Measurements from ENCODE around the gene ARR3.
"Not testable (repeated sequence)": the region's sequence is repeated elsewhere in the genome, so short reads cannot be mapped to it uniquely, and the experiment has no call there.

The ARR3 gene

DNA sequence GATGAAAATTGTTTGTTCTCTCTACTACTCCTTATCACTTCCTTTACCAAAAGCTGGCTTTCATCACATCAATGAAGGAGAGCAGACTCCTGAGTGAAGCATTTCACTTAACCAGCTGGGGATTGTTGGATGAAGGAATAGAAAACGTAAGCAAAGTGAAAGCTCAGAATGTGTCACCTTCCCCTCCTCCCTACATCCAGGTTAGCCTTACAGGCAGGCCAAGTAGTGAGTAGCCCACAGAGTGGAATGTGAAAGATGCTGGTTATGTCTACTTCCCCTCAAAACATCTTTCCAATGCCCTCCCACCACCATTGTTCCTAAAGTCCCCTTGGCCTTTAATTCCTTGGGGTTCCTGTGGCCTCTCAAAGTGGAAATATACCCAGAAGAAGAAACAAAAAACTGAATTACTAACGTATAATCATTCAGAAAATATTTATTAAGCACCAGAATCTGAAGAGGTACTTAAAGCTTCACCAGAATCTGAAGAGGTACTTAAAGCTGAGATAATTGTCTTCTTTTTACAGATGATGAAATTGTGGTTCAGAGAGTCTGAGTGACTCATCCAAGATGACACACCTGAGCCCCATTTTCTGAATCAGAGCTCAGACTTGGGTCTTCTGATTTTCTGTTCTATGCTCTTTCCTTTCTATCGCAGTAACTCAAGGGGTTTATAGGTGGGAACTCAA is 14.6 kb upstream of the ARR3 start:
- Histone ChIP-seq H3K27me3 (ENCODE audit: control insufficient read depth in 1 of 2, insufficient read depth in 2 of 2, low read length in 2 of 2) (no peaks in the 10 kb centered on the region), H3K4me1 (ENCODE audit: insufficient read depth, low read length) (no peaks in the 10 kb centered on the region), H3K27ac (ENCODE audit: low read depth, low read length) (no peak overlapping the region), H3K4me3 (ENCODE audit: low read depth in 1 of 2, low read length in 2 of 2) (no peak overlapping the region), H3K9ac (ENCODE audit: low read length) (no peak overlapping the region), H3K36me3 (ENCODE audit: insufficient read depth, low read length) (no peaks in the 10 kb centered on the region), H3K9me3 (ENCODE audit: low read length) (no peaks in the 10 kb centered on the region)

DNA sequence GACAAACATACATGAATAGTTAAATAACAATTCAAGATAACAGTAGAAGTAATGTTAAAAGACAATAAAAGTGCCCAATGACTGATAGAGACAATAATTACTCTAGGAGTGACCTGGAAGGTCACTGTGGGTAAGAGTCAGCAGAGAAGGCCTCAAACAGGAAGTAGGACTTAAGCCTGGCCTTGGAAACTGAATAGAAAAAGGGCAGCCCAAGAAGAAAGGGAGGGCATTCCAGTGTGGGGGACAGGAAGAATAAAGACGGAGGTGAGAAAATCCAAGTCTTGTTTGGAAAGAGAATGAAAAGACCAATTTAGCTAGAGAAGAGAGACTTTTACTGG is 14.1 kb upstream of the ARR3 start:
- no peaks in the 10 kb centered on the region for H3K27me3 ChIP-seq (ENCODE audit: control insufficient read depth in 1 of 2, insufficient read depth in 2 of 2, low read length in 2 of 2)
- H3K9me3 ChIP-seq (ENCODE audit: low read length), result no peaks in the 10 kb centered on the region
- H3K36me3 ChIP-seq (ENCODE audit: insufficient read depth, low read length), result no peaks in the 10 kb centered on the region
- H3K9ac ChIP-seq (ENCODE audit: low read length), result no peak overlapping the region
- no peaks in the 10 kb centered on the region for H3K4me1 ChIP-seq (ENCODE audit: insufficient read depth, low read length)
- H3K4me3 ChIP-seq (ENCODE audit: low read depth in 1 of 2, low read length in 2 of 2), result no peak overlapping the region
- no peak overlapping the region for H3K27ac ChIP-seq (ENCODE audit: low read depth, low read length)

- no peak overlapping the region for H3K27ac ChIP-seq (ENCODE audit: low read depth, low read length)
- H3K27me3 ChIP-seq (ENCODE audit: control insufficient read depth in 1 of 2, insufficient read depth in 2 of 2, low read length in 2 of 2), result no peaks in the 10 kb centered on the region
- no peaks in the 10 kb centered on the region for H3K36me3 ChIP-seq (ENCODE audit: insufficient read depth, low read length)
- H3K4me1 ChIP-seq (ENCODE audit: insufficient read depth, low read length), result no peaks in the 10 kb centered on the region
- no peaks in the 10 kb centered on the region for H3K9me3 ChIP-seq (ENCODE audit: low read length)
- no peak overlapping the region for H3K9ac ChIP-seq (ENCODE audit: low read length)
- no peak overlapping the region for H3K4me3 ChIP-seq (ENCODE audit: low read depth in 1 of 2, low read length in 2 of 2)
Observed at GRCh38 chrX:70254909-70255308, 13.2 kb upstream of the ARR3 start.

DNA sequence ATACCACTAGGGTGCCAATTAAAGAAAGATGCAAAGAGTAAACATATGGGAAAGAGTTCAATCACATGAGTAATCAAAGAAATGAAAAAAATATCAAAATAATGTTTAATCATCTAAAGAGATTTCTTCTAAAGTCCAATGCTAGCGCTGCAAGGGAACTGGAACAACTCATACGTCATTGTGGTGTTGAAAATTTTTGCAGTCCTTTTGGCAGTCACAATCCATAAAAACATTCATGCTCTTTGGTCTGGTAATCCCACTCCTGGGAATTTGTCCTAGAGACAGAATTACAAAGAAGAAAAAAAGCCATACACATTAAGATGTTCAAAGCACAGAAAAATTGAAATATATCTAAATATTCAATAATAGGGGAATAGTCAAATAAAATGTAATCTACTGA is 12.7 kb upstream of the ARR3 start:
- H3K4me1 ChIP-seq (ENCODE audit: insufficient read depth, low read length), result no peaks in the 10 kb centered on the region
- H3K9ac ChIP-seq (ENCODE audit: low read length), result no peak overlapping the region
- no peaks in the 10 kb centered on the region for H3K9me3 ChIP-seq (ENCODE audit: low read length)
- H3K36me3 ChIP-seq (ENCODE audit: insufficient read depth, low read length), result no peaks in the 10 kb centered on the region
- H3K27ac ChIP-seq (ENCODE audit: low read depth, low read length), result no peak overlapping the region
- H3K4me3 ChIP-seq (ENCODE audit: low read depth in 1 of 2, low read length in 2 of 2), result no peak overlapping the region
- H3K27me3 ChIP-seq (ENCODE audit: control insufficient read depth in 1 of 2, insufficient read depth in 2 of 2, low read length in 2 of 2), result no peaks in the 10 kb centered on the region

DNA sequence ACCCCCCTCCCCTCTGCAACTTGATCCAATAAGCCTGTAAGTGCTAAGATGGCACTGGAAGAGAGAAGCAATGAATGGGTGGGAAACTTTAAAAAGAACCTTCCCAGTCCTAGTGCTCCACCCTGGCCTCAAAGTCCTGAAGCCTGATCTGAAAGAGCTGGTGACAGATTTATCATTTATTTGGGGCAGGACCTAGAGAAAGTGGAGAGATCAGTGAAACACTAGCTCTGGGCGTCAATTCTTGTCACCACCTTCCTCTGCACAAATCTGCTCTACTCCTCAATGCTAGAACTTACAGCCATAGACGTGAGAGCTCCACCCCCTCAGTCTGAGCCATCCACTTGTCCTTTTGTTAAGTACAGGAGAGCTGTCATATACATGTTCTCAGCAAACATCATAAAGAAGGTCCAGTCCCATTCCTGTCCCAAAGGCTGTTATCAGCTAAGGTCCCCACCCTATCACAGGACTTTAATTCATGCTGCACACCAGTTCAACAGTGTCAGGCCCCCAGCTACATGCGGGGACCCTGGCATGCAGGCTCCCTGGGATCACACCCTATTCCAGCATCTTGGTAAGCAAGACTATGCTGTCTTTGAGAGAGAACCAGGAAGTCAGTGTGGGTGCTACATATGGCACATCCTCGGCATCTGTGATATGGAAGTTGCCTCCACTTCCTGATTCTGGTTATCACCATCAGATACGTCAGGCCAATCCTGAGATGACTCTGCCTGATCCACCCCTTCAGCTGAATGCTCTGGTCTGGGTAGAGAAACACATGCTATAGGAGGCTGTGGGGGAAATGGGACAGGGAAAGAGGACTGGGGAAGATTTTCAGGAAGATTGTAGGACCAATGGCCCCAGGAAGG is 10.5 kb upstream of the ARR3 start:
- Histone ChIP-seq H3K9ac (ENCODE audit: low read length) (no peak overlapping the region), H3K27me3 (ENCODE audit: control insufficient read depth in 1 of 2, insufficient read depth in 2 of 2, low read length in 2 of 2) (no peaks in the 10 kb centered on the region), H3K36me3 (ENCODE audit: insufficient read depth, low read length) (no peaks in the 10 kb centered on the region), H3K9me3 (ENCODE audit: low read length) (no peaks in the 10 kb centered on the region), H3K4me1 (ENCODE audit: insufficient read depth, low read length) (no peaks in the 10 kb centered on the region), H3K27ac (ENCODE audit: low read depth, low read length) (no peak overlapping the region), H3K4me3 (ENCODE audit: low read depth in 1 of 2, low read length in 2 of 2) (no peak overlapping the region)

DNA sequence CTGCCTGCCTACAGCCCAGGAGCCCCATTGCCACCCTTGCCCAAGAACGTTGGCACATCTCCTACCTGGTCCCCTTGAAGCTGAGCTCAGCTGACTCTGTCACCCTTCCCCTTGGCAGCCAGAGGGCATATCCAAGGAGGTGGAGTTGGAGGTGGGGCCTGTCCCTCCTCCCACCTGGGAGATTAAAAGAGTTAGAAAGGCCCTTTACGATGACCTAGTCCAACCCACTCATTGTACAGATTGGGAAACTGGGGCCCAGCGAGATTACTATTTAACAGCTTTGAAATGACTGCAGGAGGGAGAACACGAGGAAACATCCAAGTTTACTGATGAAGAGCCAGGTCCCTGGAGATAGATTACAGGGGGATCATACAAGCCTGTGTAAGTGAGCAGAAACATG is 8.0 kb upstream of the ARR3 start, which contains the start of gene P2RY4:
TSS of gene P2RY4 (minus strand) at position 101 of the 400 bp plus-strand sequence. CDS start 580 bp downstream, outside the sequence.
- no peaks in the 10 kb centered on the region for H3K36me3 ChIP-seq (ENCODE audit: insufficient read depth, low read length)
- no peak within 1 kb of the TSS for H3K27ac ChIP-seq (ENCODE audit: low read depth, low read length)
- no peak within 1 kb of the TSS for H3K4me3 ChIP-seq (ENCODE audit: low read depth in 1 of 2, low read length in 2 of 2)
- no peak within 1 kb of the TSS for H3K9ac ChIP-seq (ENCODE audit: low read length)
- H3K9me3 ChIP-seq (ENCODE audit: low read length), result no peaks in the 10 kb centered on the region
- no peaks in the 10 kb centered on the region for H3K27me3 ChIP-seq (ENCODE audit: control insufficient read depth in 1 of 2, insufficient read depth in 2 of 2, low read length in 2 of 2)
- H3K4me1 ChIP-seq (ENCODE audit: insufficient read depth, low read length), result no peaks in the 10 kb centered on the region

GRCh38 chrX:70262952-70263567 is 5.1 kb upstream of the ARR3 start:
- H3K27ac ChIP-seq (ENCODE audit: low read depth, low read length), result no peak overlapping the region
- no peaks in the 10 kb centered on the region for H3K36me3 ChIP-seq (ENCODE audit: insufficient read depth, low read length)
- H3K4me1 ChIP-seq (ENCODE audit: insufficient read depth, low read length), result no peaks in the 10 kb centered on the region
- no peak overlapping the region for H3K4me3 ChIP-seq (ENCODE audit: low read depth in 1 of 2, low read length in 2 of 2)
- no peak overlapping the region for H3K9ac ChIP-seq (ENCODE audit: low read length)
- H3K27me3 ChIP-seq (ENCODE audit: control insufficient read depth in 1 of 2, insufficient read depth in 2 of 2, low read length in 2 of 2), result no peaks in the 10 kb centered on the region
- H3K9me3 ChIP-seq (ENCODE audit: low read length), result no peaks in the 10 kb centered on the region

DNA sequence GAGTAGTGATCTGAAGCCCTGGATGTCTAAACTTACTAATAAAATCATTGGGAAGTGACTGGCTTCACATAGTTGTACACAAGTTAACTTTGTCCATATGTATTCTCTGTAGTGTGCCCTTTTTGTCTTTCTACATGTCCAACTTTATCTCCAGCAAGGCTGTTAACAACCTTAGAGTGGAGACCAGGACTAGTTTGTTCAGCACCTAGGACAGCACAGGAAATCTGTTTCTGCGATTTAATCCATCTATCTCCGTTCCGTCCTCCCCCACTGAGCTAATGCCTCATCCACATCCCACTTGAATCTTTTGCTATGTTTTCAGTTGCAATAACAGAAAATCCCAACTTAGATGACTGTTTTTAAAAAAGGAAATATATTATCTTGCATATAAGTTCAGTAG is 3.4 kb upstream of the ARR3 start:
- Histone ChIP-seq H3K27me3 (ENCODE audit: control insufficient read depth in 1 of 2, insufficient read depth in 2 of 2, low read length in 2 of 2) (peaks cover 0 to 5% of the 10 kb centered on the region in 2 donors), H3K4me3 (ENCODE audit: low read depth in 1 of 2, low read length in 2 of 2) (no peak overlapping the region)

DNA sequence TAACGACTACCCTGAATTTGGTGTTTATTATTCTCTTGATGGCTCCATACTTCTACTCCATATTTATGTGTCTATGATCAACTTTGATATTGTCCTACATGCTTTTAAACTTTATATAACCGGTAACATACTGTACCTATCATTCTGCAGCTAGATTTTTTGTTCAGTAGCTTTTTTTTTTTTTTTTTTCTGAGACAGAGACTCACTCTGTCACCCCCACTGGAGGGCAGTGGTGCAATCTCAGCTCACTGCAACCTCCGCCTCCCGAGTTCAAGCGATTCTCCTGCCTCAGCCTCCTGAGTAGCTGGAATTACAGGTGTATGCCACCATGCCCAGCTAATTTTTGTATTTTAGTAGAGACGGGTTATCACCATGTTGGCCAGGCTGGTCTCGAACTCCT is 5.9 kb downstream of the ARR3 start:
- not testable (repeated sequence) for H3K4me3 ChIP-seq (ENCODE audit: low read depth in 1 of 2, low read length in 2 of 2); H3K9me3 ChIP-seq (ENCODE audit: low read length); H3K27ac ChIP-seq (ENCODE audit: low read depth, low read length); H3K36me3 ChIP-seq (ENCODE audit: insufficient read depth, low read length); H3K9ac ChIP-seq (ENCODE audit: low read length); H3K27me3 ChIP-seq (ENCODE audit: control insufficient read depth in 1 of 2, insufficient read depth in 2 of 2, low read length in 2 of 2); H3K4me1 ChIP-seq (ENCODE audit: insufficient read depth, low read length)

More for the DNA sequence above, 3.4 kb upstream of the ARR3 start:
- Histone ChIP-seq H3K27ac (ENCODE audit: low read depth, low read length) (no peak overlapping the region), H3K36me3 (ENCODE audit: insufficient read depth, low read length) (no peaks in the 10 kb centered on the region), H3K9ac (ENCODE audit: low read length) (no peak overlapping the region), H3K9me3 (ENCODE audit: low read length) (no peaks in the 10 kb centered on the region), H3K4me1 (ENCODE audit: insufficient read depth, low read length) (no peaks in the 10 kb centered on the region)

GRCh38 chrX:70279081-70279480 is 10.9 kb downstream of the ARR3 start:
- Histone ChIP-seq H3K4me3 (ENCODE audit: low read depth in 1 of 2, low read length in 2 of 2) (no peak overlapping the region), H3K9ac (ENCODE audit: low read length) (no peak overlapping the region), H3K27me3 (ENCODE audit: control insufficient read depth in 1 of 2, insufficient read depth in 2 of 2, low read length in 2 of 2) (peaks cover 0 to 5% of the 10 kb centered on the region in 2 donors), H3K4me1 (ENCODE audit: insufficient read depth, low read length) (no peaks in the 10 kb centered on the region), H3K27ac (ENCODE audit: low read depth, low read length) (no peak overlapping the region), H3K36me3 (ENCODE audit: insufficient read depth, low read length) (no peaks in the 10 kb centered on the region), H3K9me3 (ENCODE audit: low read length) (no peaks in the 10 kb centered on the region)

- H3K4me1 ChIP-seq (ENCODE audit: insufficient read depth, low read length), result no peaks in the 10 kb centered on the region
- H3K9ac ChIP-seq (ENCODE audit: low read length), result no peak overlapping the region
- no peak overlapping the region for H3K4me3 ChIP-seq (ENCODE audit: low read depth in 1 of 2, low read length in 2 of 2)
- peaks cover 0 to 5% of the 10 kb centered on the region in 2 donors for H3K27me3 ChIP-seq (ENCODE audit: control insufficient read depth in 1 of 2, insufficient read depth in 2 of 2, low read length in 2 of 2)
- no peak overlapping the region for H3K27ac ChIP-seq (ENCODE audit: low read depth, low read length)
- no peaks in the 10 kb centered on the region for H3K9me3 ChIP-seq (ENCODE audit: low read length)
- H3K36me3 ChIP-seq (ENCODE audit: insufficient read depth, low read length), result no peaks in the 10 kb centered on the region
Observed at GRCh38 chrX:70280573-70280972, 12.4 kb downstream of the ARR3 start.

All from muscle layer of colon (tissue), 2 donors.